ENCODE measurements around the gene CHST15.
"Not testable (repeated sequence)": the region's sequence is repeated elsewhere in the genome, so short reads cannot be mapped to it uniquely, and the experiment has no call there.

Gene CHST15

GRCh38 chr10:124104011-124104627 lies 10.7 kb upstream of the CHST15 start:
- TF ChIP-seq CTCF (IDR thresholded peaks at IDR 0.05; ENCODE audit: control insufficient read depth, insufficient read depth, low read depth, low read length, missing control alignments) = no peak
- DNase-seq (ENCODE audit: low read depth) = no peak
- H3K4me3 ChIP-seq (ENCODE audit: control insufficient read depth, low read depth, low read length) = no peak overlapping the region

GRCh38 chr10:124101351-124101750 lies 8.0 kb upstream of the CHST15 start:
- no peak for DNase-seq (ENCODE audit: low read depth)
- TF ChIP-seq CTCF (IDR thresholded peaks at IDR 0.05; ENCODE audit: control insufficient read depth, insufficient read depth, low read depth, low read length, missing control alignments) = no peak

GRCh38 chr10:124100651-124101050 lies 7.3 kb upstream of the CHST15 start:
- DNase-seq (ENCODE audit: low read depth); H3K4me3 ChIP-seq (ENCODE audit: control insufficient read depth, low read depth, low read length): not testable (repeated sequence)

More at GRCh38 chr10:124101351-124101750, 8.0 kb upstream of the CHST15 start:
- H3K4me3 ChIP-seq (ENCODE audit: control insufficient read depth, low read depth, low read length) = no peak overlapping the region

- DNase-seq (ENCODE audit: low read depth) = no peak
- no peak for TF ChIP-seq CTCF (IDR thresholded peaks at IDR 0.05; ENCODE audit: control insufficient read depth, insufficient read depth, low read depth, low read length, missing control alignments)
- H3K4me3 ChIP-seq (ENCODE audit: control insufficient read depth, low read depth, low read length) = no peak overlapping the region
These were observed 6.7 kb upstream of the CHST15 start for GRCh38 chr10:124100124-124100523.

- DNase-seq (ENCODE audit: low read depth) = no peak
- H3K4me3 ChIP-seq (ENCODE audit: control insufficient read depth, low read depth, low read length) = no peak overlapping the region
- no peak for TF ChIP-seq CTCF (IDR thresholded peaks at IDR 0.05; ENCODE audit: control insufficient read depth, insufficient read depth, low read depth, low read length, missing control alignments)
These were observed 6.2 kb upstream of the CHST15 start for GRCh38 chr10:124099604-124100003.

- DNase-seq (ENCODE audit: low read depth) = no peak
- TF ChIP-seq CTCF (IDR thresholded peaks at IDR 0.05; ENCODE audit: control insufficient read depth, insufficient read depth, low read depth, low read length, missing control alignments) = no peak
These were observed 5.2 kb upstream of the CHST15 start for GRCh38 chr10:124098575-124098974.

GRCh38 chr10:124097883-124098282 lies 4.5 kb upstream of the CHST15 start:
- no peak for TF ChIP-seq CTCF (IDR thresholded peaks at IDR 0.05; ENCODE audit: control insufficient read depth, insufficient read depth, low read depth, low read length, missing control alignments)
- no peak overlapping the region for H3K4me3 ChIP-seq (ENCODE audit: control insufficient read depth, low read depth, low read length)
- no peak for DNase-seq (ENCODE audit: low read depth)

More at GRCh38 chr10:124098575-124098974, 5.2 kb upstream of the CHST15 start:
- no peak overlapping the region for H3K4me3 ChIP-seq (ENCODE audit: control insufficient read depth, low read depth, low read length)
